ENCODE data around the gene MEPE.
"Not testable (repeated sequence)": the region's sequence is repeated elsewhere in the genome, so short reads cannot be mapped to it uniquely, and the experiment has no call there.

The MEPE gene

GRCh38 chr4:87886083-87886482 lies 53.3 kb downstream of the MEPE start:
- H3K4me1 ChIP-seq = no peaks in the 10 kb centered on the region
- DNase-seq = no peak
- H3K4me3 ChIP-seq (ENCODE audit: low read depth, low read length) = no peak overlapping the region
- no peaks in the 10 kb centered on the region for H3K36me3 ChIP-seq
- H3K27me3 ChIP-seq = no peaks in the 10 kb centered on the region
- no peaks in the 10 kb centered on the region for H3K9me3 ChIP-seq
- TF ChIP-seq CTCF (IDR thresholded peaks at IDR 0.05; ENCODE audit: low read depth, low read length) = no peak

GRCh38 chr4:87890753-87891152 lies 58.0 kb downstream of the MEPE start:
- not testable (repeated sequence) for H3K4me1 ChIP-seq; H3K4me3 ChIP-seq (ENCODE audit: low read depth, low read length)

GRCh38 chr4:87895964-87896621 lies 63.3 kb downstream of the MEPE start:
- Histone ChIP-seq H3K9me3 (no peaks in the 10 kb centered on the region), H3K4me3 (ENCODE audit: low read depth, low read length) (no peak overlapping the region), H3K36me3 (no peaks in the 10 kb centered on the region), H3K27me3 (no peaks in the 10 kb centered on the region), H3K4me1 (no peaks in the 10 kb centered on the region)
- DNase-seq = no peak
- TF ChIP-seq CTCF (IDR thresholded peaks at IDR 0.05; ENCODE audit: low read depth, low read length) = no peak

More at GRCh38 chr4:87890753-87891152, 58.0 kb downstream of the MEPE start:
- H3K27me3 ChIP-seq, DNase-seq, H3K36me3 ChIP-seq, H3K9me3 ChIP-seq: not testable (repeated sequence)

Data from BE2C (cell line).